RWPE2 (cell line): ENCODE measurements around the gene NTRK2.

Experiments used
- ATAC-seq: fragments of 200-7000 bp; cut with Tn5 transposase; 3 replicates; pipeline ENCODE4 v1.9.1; 2021; ENCODE audit warnings: low read depth
- DNase-seq: peaks from one replicate; pipeline ENCODE4 v3.0.0-alpha.2; 2020; ENCODE audit warnings: low spot score
- H3K27ac ChIP-seq: fragments of 450-650 bp; 2 replicates; pipeline ENCODE4 v1.5.1; 2017; ENCODE audit warnings: mild to moderate bottlenecking; ENCODE audit not compliant: poor library complexity, severe bottlenecking
- H3K27me3 ChIP-seq: fragments of 250-450 bp; sonication (Bioruptor Pico); 2 replicates; pipeline ENCODE4 v1.5.1; 2021; ENCODE audit warnings: mild to moderate bottlenecking, moderate library complexity; ENCODE audit not compliant: insufficient read depth, poor library complexity, severe bottlenecking
- H3K36me3 ChIP-seq: fragments of 250-450 bp; sonication (Bioruptor Pico); 2 replicates; pipeline ENCODE4 v1.5.1; 2020; ENCODE audit warnings: low read depth, mild to moderate bottlenecking, moderate library complexity
- H3K4me1 ChIP-seq: fragments of 250-450 bp; sonication (Bioruptor Pico); 2 replicates; pipeline ENCODE4 v1.5.1; 2021; ENCODE audit warnings: mild to moderate bottlenecking, moderate library complexity; ENCODE audit not compliant: insufficient read depth, poor library complexity, severe bottlenecking
- H3K4me3 ChIP-seq: fragments of 250-450 bp; sonication (Bioruptor Pico); 2 replicates; pipeline ENCODE4 v1.5.1; 2021; ENCODE audit warnings: mild to moderate bottlenecking, moderate library complexity; ENCODE audit not compliant: severe bottlenecking
- H3K9me3 ChIP-seq: fragments of 250-450 bp; sonication (Bioruptor Pico); 2 replicates; pipeline ENCODE4 v1.5.1; 2021; ENCODE audit warnings: mild to moderate bottlenecking, moderate library complexity; ENCODE audit not compliant: severe bottlenecking
- CTCF ChIP-seq: fragments of 450-650 bp; IDR thresholded peaks from one replicate; pipeline ENCODE4 v1.5.1; 2017; ENCODE audit warnings: mild to moderate bottlenecking, moderate library complexity; ENCODE audit not compliant: poor library complexity, severe bottlenecking

NTRK2 gene

DNA sequence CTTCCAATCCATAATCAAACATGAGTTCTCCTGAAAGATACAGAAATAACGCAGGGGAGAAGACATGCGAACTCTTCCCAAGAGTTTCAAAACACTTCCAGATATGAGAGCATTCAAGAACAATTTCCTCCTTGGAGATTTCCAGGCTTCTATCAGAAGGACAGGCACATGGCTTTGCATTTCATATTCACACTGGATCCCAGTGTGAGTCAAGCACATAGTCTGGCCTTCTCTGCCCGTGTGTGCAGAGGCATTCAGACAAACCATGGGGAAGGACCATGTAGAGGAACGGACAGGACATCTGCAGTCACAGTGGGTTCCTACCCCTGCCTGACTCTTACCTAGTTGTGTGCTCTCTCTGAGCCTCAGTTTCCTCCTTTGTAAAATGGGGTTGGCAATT lies 384.5 kb downstream of the NTRK2 start:
- TF ChIP-seq CTCF = no peak
- no peak for ATAC-seq
- no peak overlapping the region for H3K27ac ChIP-seq
- no peaks in the 10 kb centered on the region for H3K9me3 ChIP-seq
- no peak overlapping the region for H3K4me3 ChIP-seq
- DNase-seq = no peak
- H3K27me3 ChIP-seq = no peaks in the 10 kb centered on the region
- H3K36me3 ChIP-seq = no peaks in the 10 kb centered on the region
- H3K4me1 ChIP-seq = peaks cover 4% of the 10 kb centered on the region

DNA sequence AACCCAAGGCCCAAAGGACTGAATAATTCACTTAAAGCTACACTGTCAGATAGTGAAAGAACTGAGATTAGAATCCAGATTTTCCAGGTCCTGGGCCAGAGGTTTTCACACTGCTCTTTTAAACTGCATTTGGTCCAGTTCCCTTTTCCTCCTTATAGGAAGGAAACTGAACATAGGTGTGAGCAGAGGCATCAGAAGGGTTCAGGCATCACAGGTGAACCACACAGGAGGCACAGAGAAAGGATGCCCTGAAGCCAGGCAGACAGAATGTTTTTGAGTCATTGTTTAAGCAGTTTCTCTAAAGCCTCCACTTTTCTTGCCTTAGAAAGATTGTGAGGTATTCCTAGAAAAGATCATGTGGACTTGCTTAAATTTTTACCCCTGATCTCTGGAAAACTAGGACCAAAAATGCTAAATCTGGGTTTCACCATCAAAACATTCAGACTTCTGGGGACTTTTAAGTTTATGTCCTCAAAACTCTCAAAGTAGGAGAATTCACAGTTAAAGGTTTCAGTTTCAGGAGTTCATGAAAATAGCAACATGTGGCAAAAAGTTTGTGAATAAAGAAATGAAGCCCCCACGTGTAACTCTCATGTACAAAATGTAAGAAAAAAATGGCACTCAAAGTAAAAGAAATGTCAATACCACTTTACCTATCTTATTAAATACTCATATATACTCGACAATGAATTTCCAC lies 386.1 kb downstream of the NTRK2 start:
- peaks cover 4% of the 10 kb centered on the region for H3K27me3 ChIP-seq
- peaks cover 4% of the 10 kb centered on the region for H3K4me1 ChIP-seq
- no peak overlapping the region for H3K27ac ChIP-seq
- no peaks in the 10 kb centered on the region for H3K36me3 ChIP-seq
- DNase-seq = no peak
- TF ChIP-seq CTCF = no peak
- H3K9me3 ChIP-seq = no peaks in the 10 kb centered on the region
- ATAC-seq = no peak
- no peak overlapping the region for H3K4me3 ChIP-seq

DNA sequence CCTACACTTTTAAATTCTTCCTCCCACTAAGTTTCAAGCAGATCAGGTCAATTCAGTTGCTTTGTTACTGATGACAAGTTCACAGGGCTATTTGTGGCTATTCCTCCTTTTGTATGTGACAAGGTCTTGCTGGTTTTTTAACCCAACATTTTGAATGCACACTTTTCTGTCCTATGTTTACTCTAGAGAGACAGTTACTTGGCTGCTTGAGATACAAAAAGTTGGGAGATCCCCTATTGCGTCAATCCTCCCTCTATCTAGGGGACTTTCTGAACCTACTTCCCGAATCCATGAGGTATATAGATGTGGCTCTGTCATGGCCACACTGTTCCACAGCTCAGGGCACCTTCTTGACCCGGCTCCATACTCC lies 386.7 kb downstream of the NTRK2 start:
- peaks cover 4% of the 10 kb centered on the region for H3K4me1 ChIP-seq
- no peak for ATAC-seq
- TF ChIP-seq CTCF = no peak
- no peaks in the 10 kb centered on the region for H3K36me3 ChIP-seq
- H3K27me3 ChIP-seq = peaks cover 4% of the 10 kb centered on the region
- no peaks in the 10 kb centered on the region for H3K9me3 ChIP-seq
- H3K4me3 ChIP-seq = no peak overlapping the region
- H3K27ac ChIP-seq = no peak overlapping the region
- no peak for DNase-seq

- no peak for DNase-seq
- Histone ChIP-seq H3K27me3 (peaks cover 4% of the 10 kb centered on the region), H3K4me1 (no peaks in the 10 kb centered on the region), H3K27ac (no peak overlapping the region), H3K9me3 (no peaks in the 10 kb centered on the region), H3K36me3 (no peaks in the 10 kb centered on the region), H3K4me3 (no peak overlapping the region)
- no peak for ATAC-seq
- TF ChIP-seq CTCF = no peak
These were observed 392.4 kb downstream of the NTRK2 start for GRCh38 chr9:85061969-85062368.

DNA sequence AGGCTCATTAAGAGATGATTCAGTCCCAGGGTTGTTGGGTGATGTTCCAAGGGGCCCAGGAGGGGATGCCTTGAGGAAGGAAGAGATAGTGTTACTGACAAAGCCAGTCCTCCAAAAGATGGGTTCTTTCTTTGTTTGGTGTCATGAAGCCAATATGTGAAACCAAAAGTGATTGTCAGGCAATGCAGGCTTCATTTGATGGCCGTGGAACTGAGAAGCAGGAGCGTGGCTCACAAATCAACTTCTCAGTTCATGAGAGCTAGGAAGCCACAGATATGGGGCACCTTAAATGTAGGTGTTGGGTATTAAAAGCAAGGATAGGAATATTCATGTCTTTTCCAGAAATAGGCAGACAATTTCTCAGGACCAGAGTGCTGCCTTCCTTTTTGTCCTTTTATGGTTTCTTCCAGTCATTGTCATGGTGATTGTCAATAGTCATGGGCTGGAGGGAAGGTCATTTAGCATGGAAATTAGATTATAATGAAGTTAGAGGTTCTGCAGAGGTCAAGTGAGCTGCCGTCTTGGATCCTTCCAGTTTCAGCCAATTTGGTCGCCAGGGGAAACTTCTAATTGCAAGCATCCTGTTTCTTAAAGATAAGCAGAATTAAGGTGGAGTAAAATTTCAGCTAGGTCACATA lies 393.0 kb downstream of the NTRK2 start:
- DNase-seq = no peak
- peaks cover 4% of the 10 kb centered on the region for H3K27me3 ChIP-seq
- H3K27ac ChIP-seq = no peak overlapping the region
- no peak for ATAC-seq
- H3K36me3 ChIP-seq = no peaks in the 10 kb centered on the region
- no peaks in the 10 kb centered on the region for H3K9me3 ChIP-seq
- no peak overlapping the region for H3K4me3 ChIP-seq
- no peak for TF ChIP-seq CTCF
- no peaks in the 10 kb centered on the region for H3K4me1 ChIP-seq
